Right lobe of liver (tissue), 6 donors: Measurements from ENCODE around the gene HYI. TPM values are rescaled to one million over a fixed set of nuclear protein-coding genes. Genes with fewer than 3 reads are reported as not detected.

Experiments
- ATAC-seq, 4 donors: fragments of 200-7000 bp; cut with Tn5 transposase; one replicate each; pipeline ENCODE4 v1.9.1; 2020; ENCODE audit warnings: mild to moderate bottlenecking in 4 of 4, moderate library complexity in 4 of 4
- DNase-seq, 3 donors: peaks; one replicate each; pipeline ENCODE4 v3.0.0-alpha.2; 2020
- H3K27ac ChIP-seq, 3 donors: fragments of 200-600 bp; one replicate each; pipeline ENCODE4 v1.8.0; 2022
- H3K27me3 ChIP-seq, 2 donors: fragments of 200-600 bp; one replicate each; pipeline ENCODE4 v1.8.0; 2022
- H3K36me3 ChIP-seq, 4 donors: fragments of 200-600 bp; sonication (generic) in 1 of 4; one replicate each; pipeline versions ENCODE4 v1.5.1 to v1.8.0; 2017 to 2022; ENCODE audit warnings: control low read depth in 1 of 4
- H3K4me1 ChIP-seq, 4 donors: fragments of 200-600 bp; sonication (generic) in 1 of 4; one replicate each; pipeline versions ENCODE4 v1.5.1 to v1.8.0; 2017 to 2022; ENCODE audit warnings: control low read depth in 1 of 4
- H3K4me3 ChIP-seq, 3 donors: fragments of 200-600 bp; one replicate each; pipeline ENCODE4 v1.8.0; 2022
- H3K9me3 ChIP-seq, 4 donors: fragments of 200-600 bp; sonication (generic) in 1 of 4; one replicate each; pipeline versions ENCODE4 v1.5.1 to v1.8.0; 2017 to 2022; ENCODE audit warnings: control low read depth in 1 of 4
- POLR2A ChIP-seq: fragments of 450-650 bp; IDR thresholded peaks from one replicate; pipeline ENCODE4 v1.6.1; 2017; ENCODE audit warnings: antibody characterized with exemption, mild to moderate bottlenecking
- WGBS: methylation state at CpG from one replicate; pipeline ENCODE4 v1.1.6; 2018; ENCODE audit warnings: low coverage, low lambda C conversion rate; ENCODE audit not compliant: insufficient coverage; ENCODE audit errors: missing lambda C conversion rate; 5-methylcytosine and 5-hydroxymethylcytosine counted together
- intact Hi-C, 2 donors: fragments of 100-400 bp; cut with DNase I; formaldehyde crosslinking; loops; one replicate each; pipeline versions ENCODE4 v1.11.2 to v1.14.1; 2022
- total RNA-seq, 6 experiments: library from RNA; depleted of rRNA in 2 of 6; stranded (reverse); fragments of >200 nt in 2 of 6; fragmentation: NEBNext Ultra II Directional in 3 of 6; extraction: Animal tissue kit (Norgen Biotek cat#: 25700) in 3 of 6; gene quantifications; one replicate each; pipeline versions ENCODE4 v1.1.0 to v1.2.4, GENCODE V29; 2016 to 2023
- TF ChIP-seq, protein P1 (sequence below), 4 donors: fragments of 200-600 bp in 3 of 4; fragments of 450-650 bp in 1 of 4; IDR thresholded peaks; one replicate each; pipeline versions ENCODE4 v1.5.1 to v1.8.0; 2016 to 2022; ENCODE audit warnings: antibody characterized with exemption in 4 of 4, mild to moderate bottlenecking in 2 of 4
- donor health status: DM: no; HTN: yes; CAD: no.
- donor health status: DM: no; HTN: no; CAD: no.
- donor health status: DM: no; HTN: no; CAD: no.
- donor health status: DM: no; HTN: yes; CAD: no.
- donor health status: DM: no; HTN: yes; CAD: no.

HYI gene
- total RNA-seq, 6 experiments from 2014 or later: 33.8 to 52.9 (median 41.9) TPM

DNA sequence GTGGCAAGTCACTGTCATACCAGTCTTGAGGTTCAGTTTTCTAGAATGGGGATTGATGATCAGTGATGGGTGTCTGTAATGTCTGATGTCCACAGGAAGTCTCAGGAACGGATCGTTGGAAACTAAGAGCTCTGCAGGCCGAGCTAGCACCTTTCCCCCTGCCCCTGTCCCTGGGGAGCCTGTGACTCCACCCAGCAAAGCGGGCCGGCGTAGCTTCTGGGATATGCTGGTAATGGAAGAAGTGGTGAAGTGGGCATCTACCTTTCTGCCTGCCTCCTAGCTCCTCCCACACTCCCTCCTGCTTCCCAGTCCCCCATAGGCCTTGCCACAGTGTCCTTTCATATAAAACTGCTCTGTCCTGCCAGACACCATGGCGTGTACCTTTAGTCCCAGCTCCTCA, 13.4 kb downstream of the HYI start:
- no peaks in the 10 kb centered on the region for H3K4me1 ChIP-seq
- DNase-seq (peak in 2 of 3 donors; percentile 9 to 16), ATAC-seq (no peak)
- H3K27ac ChIP-seq: no peak overlapping the region
- no peaks in the 10 kb centered on the region for H3K27me3 ChIP-seq
- intact Hi-C loops: no loop called here
- WGBS: 100% methylated on average over 1 of the region's 7 CpGs
- H3K9me3 ChIP-seq: no peaks in the 10 kb centered on the region
- H3K4me3 ChIP-seq: no peak overlapping the region
- TF ChIP-seq POLR2A: no peak
- TF ChIP-seq, protein P1, sequence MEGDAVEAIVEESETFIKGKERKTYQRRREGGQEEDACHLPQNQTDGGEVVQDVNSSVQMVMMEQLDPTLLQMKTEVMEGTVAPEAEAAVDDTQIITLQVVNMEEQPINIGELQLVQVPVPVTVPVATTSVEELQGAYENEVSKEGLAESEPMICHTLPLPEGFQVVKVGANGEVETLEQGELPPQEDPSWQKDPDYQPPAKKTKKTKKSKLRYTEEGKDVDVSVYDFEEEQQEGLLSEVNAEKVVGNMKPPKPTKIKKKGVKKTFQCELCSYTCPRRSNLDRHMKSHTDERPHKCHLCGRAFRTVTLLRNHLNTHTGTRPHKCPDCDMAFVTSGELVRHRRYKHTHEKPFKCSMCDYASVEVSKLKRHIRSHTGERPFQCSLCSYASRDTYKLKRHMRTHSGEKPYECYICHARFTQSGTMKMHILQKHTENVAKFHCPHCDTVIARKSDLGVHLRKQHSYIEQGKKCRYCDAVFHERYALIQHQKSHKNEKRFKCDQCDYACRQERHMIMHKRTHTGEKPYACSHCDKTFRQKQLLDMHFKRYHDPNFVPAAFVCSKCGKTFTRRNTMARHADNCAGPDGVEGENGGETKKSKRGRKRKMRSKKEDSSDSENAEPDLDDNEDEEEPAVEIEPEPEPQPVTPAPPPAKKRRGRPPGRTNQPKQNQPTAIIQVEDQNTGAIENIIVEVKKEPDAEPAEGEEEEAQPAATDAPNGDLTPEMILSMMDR (IDR thresholded peaks at IDR 0.05): no peak
- peaks cover 0 to 52% (median 8%) of the 10 kb centered on the region in 4 donors for H3K36me3 ChIP-seq

DNA sequence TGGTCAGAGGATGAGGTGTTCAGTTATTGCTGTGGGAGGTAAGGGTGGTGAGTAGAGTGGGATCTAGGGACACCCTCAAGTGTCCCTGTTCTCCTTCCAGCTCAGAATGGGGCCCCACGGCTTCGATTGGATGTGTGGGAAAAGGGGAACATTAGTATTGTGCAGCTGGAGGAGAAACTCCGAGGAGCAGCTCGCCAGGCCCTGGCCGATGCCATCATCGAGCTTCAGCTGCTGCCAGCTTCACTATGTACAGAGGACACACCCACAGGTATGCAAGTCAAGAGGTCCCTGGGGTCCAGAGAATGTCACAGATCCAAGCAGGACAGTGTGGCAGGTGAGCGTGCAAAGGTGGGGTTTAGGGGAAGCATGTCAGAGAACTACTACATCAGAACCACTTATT, 13.9 kb downstream of the HYI start:
- peak in 2 of 3 donors; percentile 17 to 23 for DNase-seq
- Histone ChIP-seq H3K27ac (no peak overlapping the region), H3K27me3 (no peaks in the 10 kb centered on the region), H3K36me3 (peaks cover 0 to 52% (median 8%) of the 10 kb centered on the region in 4 donors), H3K4me3 (no peak overlapping the region), H3K9me3 (no peaks in the 10 kb centered on the region), H3K4me1 (peaks cover 0 to 3% (median 0%) of the 10 kb centered on the region in 4 donors)
- TF ChIP-seq POLR2A: no peak
- TF ChIP-seq, protein P1 (IDR thresholded peaks at IDR 0.05): no peak
- WGBS: 95% methylated on average over 6 of the region's 7 CpGs
- intact Hi-C loops: no loop called here
- ATAC-seq: no peak

DNA sequence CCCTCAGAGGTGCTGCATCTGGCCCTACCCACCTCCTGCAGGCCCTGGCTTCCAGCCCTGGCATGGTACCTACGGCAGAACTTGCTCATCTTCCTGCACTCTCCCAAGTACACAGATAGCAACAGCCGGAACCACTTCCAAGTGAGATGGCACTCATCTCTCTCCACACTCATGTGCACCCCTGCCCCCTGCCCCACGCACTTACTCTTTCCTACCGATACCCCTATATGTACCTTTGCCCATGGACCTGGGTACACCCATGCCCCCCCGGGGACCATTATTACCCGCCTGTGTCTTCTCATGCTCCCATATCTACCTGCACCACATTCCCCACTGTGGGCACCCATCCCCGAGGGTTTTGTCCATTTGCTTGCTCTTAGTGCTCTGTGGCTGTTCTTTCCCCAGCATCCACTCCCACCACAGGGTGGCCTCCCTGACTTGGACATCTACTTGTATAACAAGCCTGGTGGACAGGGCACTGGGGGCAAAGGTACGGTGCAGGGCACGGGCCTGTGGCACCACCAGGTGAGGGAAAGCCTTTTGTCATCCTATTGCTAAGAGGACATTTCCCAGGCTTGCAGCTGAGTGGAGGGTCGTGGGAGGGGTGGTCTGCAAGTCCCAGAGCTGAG, 14.7 kb downstream of the HYI start:
- TF ChIP-seq, protein P1 (IDR thresholded peaks at IDR 0.05): no peak
- no peak for TF ChIP-seq POLR2A
- Histone ChIP-seq H3K4me1 (peaks cover 0 to 3% (median 0%) of the 10 kb centered on the region in 4 donors), H3K27ac (no peak overlapping the region), H3K4me3 (no peak overlapping the region), H3K27me3 (no peaks in the 10 kb centered on the region), H3K36me3 (peaks cover 0 to 58% (median 11%) of the 10 kb centered on the region in 4 donors), H3K9me3 (no peaks in the 10 kb centered on the region)
- ATAC-seq: no peak
- 72% methylated on average over 7 of the region's 10 CpGs for WGBS
- DNase-seq: peak in 2 of 3 donors; percentile 17 to 35
- intact Hi-C loops: no loop called here

DNA sequence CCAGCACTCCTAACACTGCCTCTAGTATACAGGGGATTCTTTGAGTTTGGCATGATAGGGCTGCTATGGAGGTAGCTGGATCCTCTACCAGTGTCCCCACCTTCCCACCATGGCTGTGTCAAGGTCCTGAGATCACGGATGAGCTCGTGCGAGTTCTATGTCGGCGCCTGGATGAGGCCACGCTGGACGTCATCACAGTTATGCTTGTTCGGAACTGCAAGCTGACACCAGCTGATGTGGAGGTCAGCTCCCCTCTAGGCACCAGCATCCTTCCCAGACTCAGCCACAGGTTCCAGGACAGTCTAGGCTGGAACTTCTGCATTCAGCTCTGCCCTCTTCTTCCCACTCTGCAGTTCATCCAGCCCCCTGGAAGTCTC, 15.2 kb downstream of the HYI start:
- TF ChIP-seq POLR2A: no peak
- TF ChIP-seq, protein P1 (IDR thresholded peaks at IDR 0.05): no peak
- intact Hi-C loops: no loop called here
- WGBS: no CpG with 5 or more reads among the region's 8 CpGs
- Histone ChIP-seq H3K36me3 (peaks cover 0 to 58% (median 13%) of the 10 kb centered on the region in 4 donors), H3K9me3 (no peaks in the 10 kb centered on the region), H3K27ac (no peak overlapping the region), H3K4me3 (no peak overlapping the region), H3K4me1 (peaks cover 0 to 3% (median 0%) of the 10 kb centered on the region in 4 donors), H3K27me3 (no peaks in the 10 kb centered on the region)
- DNase-seq (peak in 1 of 3 donors; percentile 35), ATAC-seq (no peak)
